ENCODE measurements around the gene NACA. TPM values are rescaled to one million over a fixed set of nuclear protein-coding genes. Genes with fewer than 3 reads are reported as not detected.

The NACA gene
- total and polyA plus RNA-seq, 11 donors, result 361 to 1,208 (median 546) TPM

- WGBS, 4 donors, result 73 to 80% (median 74%) methylated on average over 2 of the region's 2 CpGs
- no peak for ATAC-seq
- Histone ChIP-seq H3K27me3 (no peaks in the 10 kb centered on the region), H3K4me3 (no peak overlapping the region), H3K4me1 (no peaks in the 10 kb centered on the region), H3K27ac (no peak overlapping the region), H3K9me3 (peaks cover 0 to 11% (median 4%) of the 10 kb centered on the region in 12 donors), H3K36me3 (no peaks in the 10 kb centered on the region)
- no peak for DNase-seq
- TF ChIP-seq POLR2A (IDR thresholded peaks at IDR 0.05), result no peak
- no peak for TF ChIP-seq CTCF (IDR thresholded peaks at IDR 0.05)
- intact Hi-C loops (cut with DNase I), result loop anchor here in 6 of 10 donors (2.0 to 5.0 kb wide), 4 partner anchors 225 to 300 kb away; no protein-coding TSS in a partner anchor
Observed at GRCh38 chr12:56761812-56762211, 36.7 kb upstream of the NACA start.

GRCh38 chr12:56760460-56760859 lies 35.4 kb upstream of the NACA start:
- 78 to 89% (median 83%) methylated on average over 7 of the region's 7 CpGs for WGBS, 4 donors
- no peak for TF ChIP-seq POLR2A (IDR thresholded peaks at IDR 0.05)
- TF ChIP-seq CTCF (IDR thresholded peaks at IDR 0.05), result no peak
- Histone ChIP-seq H3K4me1 (no peaks in the 10 kb centered on the region), H3K4me3 (no peak overlapping the region), H3K27me3 (no peaks in the 10 kb centered on the region), H3K36me3 (no peaks in the 10 kb centered on the region), H3K27ac (no peak overlapping the region), H3K9me3 (peaks cover 0 to 11% (median 4%) of the 10 kb centered on the region in 12 donors)
- DNase-seq (no peak), ATAC-seq (no peak)
- intact Hi-C loops (cut with DNase I), result loop anchor here in 4 of 10 donors (5.0 kb wide), 3 partner anchors 227 to 302 kb away; no protein-coding TSS in a partner anchor

GRCh38 chr12:56759263-56759908 lies 34.3 kb upstream of the NACA start:
- 69 to 78% (median 75%) methylated on average over 6 of the region's 6 CpGs for WGBS, 4 donors

More at GRCh38 chr12:56759263-56759908, 34.3 kb upstream of the NACA start:
- no peak for TF ChIP-seq POLR2A (IDR thresholded peaks at IDR 0.05)
- no peak for TF ChIP-seq CTCF (IDR thresholded peaks at IDR 0.05)
- intact Hi-C loops (cut with DNase I), result loop anchor here in 9 of 10 donors (2.0 to 10.0 kb wide), 9 partner anchors 227 to 355 kb away; partner anchors contain the start of genes STAT6 (in 1 of the 9) and ZBTB39 (in 1 of the 9)
- peaks cover 0 to 11% (median 4%) of the 10 kb centered on the region in 12 donors for H3K9me3 ChIP-seq
- no peaks in the 10 kb centered on the region for H3K4me1 ChIP-seq
- no peak for ATAC-seq
- H3K4me3 ChIP-seq, result no peak overlapping the region
- no peak for DNase-seq
- no peak overlapping the region for H3K27ac ChIP-seq
- H3K27me3 ChIP-seq, result no peaks in the 10 kb centered on the region
- no peaks in the 10 kb centered on the region for H3K36me3 ChIP-seq

Data from heart left ventricle (tissue), 16 donors.